NCI-H69 (cell line): ENCODE results near the gene PSMD1.
"Not testable (repeated sequence)": the region's sequence is repeated elsewhere in the genome, so short reads cannot be mapped to it uniquely, and the experiment has no call there.

Experiments used
- DNase-seq: peaks from one replicate; lab custom pipeline; 2025; lab: John Stamatoyannopoulos, UW

Gene PSMD1

GRCh38 chr2:231117148-231117547 lies 60.5 kb downstream of the PSMD1 start:
- DNase-seq: no peak

- DNase-seq: no peak
Observed at GRCh38 chr2:231117922-231118613, 61.4 kb downstream of the PSMD1 start.

- DNase-seq: no peak
Observed at GRCh38 chr2:231118614-231118942, 61.9 kb downstream of the PSMD1 start.

GRCh38 chr2:231123362-231123898 lies 66.8 kb downstream of the PSMD1 start:
- no peak for DNase-seq

- DNase-seq: no peak
Observed at GRCh38 chr2:231124838-231125568, 68.3 kb downstream of the PSMD1 start, which contains the start of gene HTR2B. Gene HTR2B, minus strand, starts transcription at chr2:231125042. Its CDS starts 1,278 bp downstream, at chr2:231123764.

- no peak for DNase-seq
Observed at GRCh38 chr2:231126123-231126522, 69.5 kb downstream of the PSMD1 start.

- DNase-seq: no peak
Observed at GRCh38 chr2:231127480-231127879, 70.8 kb downstream of the PSMD1 start.

- DNase-seq: no peak
Observed at GRCh38 chr2:231127936-231128335, 71.3 kb downstream of the PSMD1 start.

- no peak for DNase-seq
Observed at GRCh38 chr2:231128541-231128940, 71.9 kb downstream of the PSMD1 start.

- DNase-seq: no peak
Observed at GRCh38 chr2:231129216-231129615, 72.5 kb downstream of the PSMD1 start.

GRCh38 chr2:231130336-231131056 lies 73.8 kb downstream of the PSMD1 start:
- no peak for DNase-seq

- no peak for DNase-seq
Observed at GRCh38 chr2:231132129-231132528, 75.5 kb downstream of the PSMD1 start.

GRCh38 chr2:231133365-231134099 lies 76.9 kb downstream of the PSMD1 start:
- no peak for DNase-seq

GRCh38 chr2:231134910-231135655 lies 78.4 kb downstream of the PSMD1 start:
- DNase-seq: peak; percentile 1

- DNase-seq: peak; percentile 44
Observed at GRCh38 chr2:231138699-231139098, 82.0 kb downstream of the PSMD1 start.

GRCh38 chr2:231139796-231140195 lies 83.1 kb downstream of the PSMD1 start:
- DNase-seq: no peak

- DNase-seq: not testable (repeated sequence)
Observed at GRCh38 chr2:231140808-231141207, 84.1 kb downstream of the PSMD1 start.

GRCh38 chr2:231144896-231145295 lies 88.2 kb downstream of the PSMD1 start:
- DNase-seq: no peak

GRCh38 chr2:231146665-231147064 lies 90.0 kb downstream of the PSMD1 start:
- no peak for DNase-seq

- DNase-seq: no peak
Observed at GRCh38 chr2:231152800-231153557, 96.3 kb downstream of the PSMD1 start.
